PFSK-1 (cell line): Measurements from ENCODE around the gene DAO.

Source experiments
- FOXP2 ChIP-seq: optimal IDR thresholded peaks from 2 replicates; pipeline ENCODE3; 2011; ENCODE audit warnings: borderline replicate concordance, control low read depth, inconsistent platforms; ENCODE audit not compliant: insufficient read depth; ENCODE audit errors: extremely low read length, extremely low read depth
- POLR2AphosphoS5 ChIP-seq: IDR thresholded peaks from 2 replicates; pipeline ENCODE4 v1.6.1; 2012; ENCODE audit warnings: low read depth, mild to moderate bottlenecking, control low read depth, low read length, moderate library complexity
- REST ChIP-seq, 2 experiments: IDR thresholded peaks; 2 replicates each; pipeline versions ENCODE4 v1.6.1 to v1.8.0; 2011 to 2012; ENCODE audit warnings: low read depth in 2 of 2, low read length in 2 of 2, control low read depth in 1 of 2, inconsistent platforms in 1 of 2, mild to moderate bottlenecking in 1 of 2, moderate library complexity in 1 of 2; ENCODE audit not compliant: insufficient read depth in 1 of 2
- SIN3A ChIP-seq: IDR thresholded peaks from 2 replicates; pipeline ENCODE4 v1.6.1; 2012; ENCODE audit warnings: mild to moderate bottlenecking, low read length, moderate library complexity, borderline replicate concordance; ENCODE audit not compliant: insufficient read depth
- TAF1 ChIP-seq: IDR thresholded peaks from 2 replicates; pipeline ENCODE4 v1.6.1; 2012; ENCODE audit warnings: low read length, control low read depth, borderline replicate concordance; ENCODE audit not compliant: insufficient read depth

GRCh38 chr12:108857158-108857407, 22.8 kb upstream of the DAO start:
- TF ChIP-seq POLR2AphosphoS5: no peak
- no peak for TF ChIP-seq REST (IDR thresholded peaks at IDR 0.05; ENCODE audit: insufficient read depth in 1 of 2, low read depth in 2 of 2, low read length in 2 of 2)
- TF ChIP-seq SIN3A: no peak
- TF ChIP-seq TAF1: no peak
- no peak for TF ChIP-seq FOXP2
